Stimulated activated CD4-positive, alpha-beta T cell treated with anti-CD3 and anti-CD28 coated beads, TNF-alpha, amount 100 ng/mL, for 1 hour (primary cell): ENCODE results near the gene CHRD.

Experiments
- DNase-seq, 3 donors: peaks; one replicate each; pipeline ENCODE4 v3.0.0-alpha.2; 2020; ENCODE audit warnings: low read depth in 3 of 3, low spot score in 1 of 3

CHRD gene

GRCh38 chr3:184381261-184382224, 1.7 kb downstream of the CHRD start:
- no peak for DNase-seq

- DNase-seq, result no peak
These were observed 2.6 kb downstream of the CHRD start for GRCh38 chr3:184382326-184383032.

GRCh38 chr3:184383033-184383740, 3.3 kb downstream of the CHRD start:
- DNase-seq, result no peak

- DNase-seq, result no peak
These were observed 4.5 kb downstream of the CHRD start for GRCh38 chr3:184384342-184384741.

- DNase-seq, result no peak
These were observed 5.1 kb downstream of the CHRD start for GRCh38 chr3:184384856-184385422.

GRCh38 chr3:184386047-184386806, 6.4 kb downstream of the CHRD start:
- DNase-seq, result no peak

GRCh38 chr3:184387174-184387714, 7.4 kb downstream of the CHRD start:
- DNase-seq, result no peak

- no peak for DNase-seq
These were observed 8.5 kb downstream of the CHRD start for GRCh38 chr3:184388164-184388935.

- DNase-seq, result no peak
These were observed 9.0 kb downstream of the CHRD start for GRCh38 chr3:184388936-184389230.

- no peak for DNase-seq
These were observed 9.5 kb downstream of the CHRD start for GRCh38 chr3:184389384-184389783.

- DNase-seq, result no peak
These were observed 10.2 kb downstream of the CHRD start for GRCh38 chr3:184389935-184390528.

GRCh38 chr3:184391266-184391665, 11.4 kb downstream of the CHRD start:
- no peak for DNase-seq

GRCh38 chr3:184395320-184395660, 15.4 kb downstream of the CHRD start:
- no peak for DNase-seq

- no peak for DNase-seq
These were observed 19.6 kb downstream of the CHRD start for GRCh38 chr3:184399410-184399809.

- DNase-seq, result no peak
These were observed 25.5 kb downstream of the CHRD start for GRCh38 chr3:184405075-184406030.

- no peak for DNase-seq
These were observed 29.6 kb downstream of the CHRD start for GRCh38 chr3:184409331-184409926.

GRCh38 chr3:184409946-184410500, 30.2 kb downstream of the CHRD start:
- DNase-seq, result no peak
